HL-60 (cell line): ENCODE data around the gene PSMD1.

Experiments used
- GABPA ChIP-seq: IDR thresholded peaks from 2 replicates; pipeline ENCODE4 v1.6.1; 2012; ENCODE audit warnings: low read depth
- POLR2AphosphoS5 ChIP-seq: IDR thresholded peaks from 2 replicates; pipeline ENCODE4 v1.6.1; 2012; ENCODE audit warnings: low read depth
- SPI1 ChIP-seq: IDR thresholded peaks from 2 replicates; pipeline ENCODE4 v1.6.1; 2012; ENCODE audit warnings: low read depth, mild to moderate bottlenecking, borderline replicate concordance
- TF ChIP-seq, protein P1 (sequence below): IDR thresholded peaks from one replicate; pipeline ENCODE4 v1.5.1; 2011; ENCODE audit warnings: low read length, control low read depth, inconsistent platforms; ENCODE audit not compliant: insufficient read depth

DNA sequence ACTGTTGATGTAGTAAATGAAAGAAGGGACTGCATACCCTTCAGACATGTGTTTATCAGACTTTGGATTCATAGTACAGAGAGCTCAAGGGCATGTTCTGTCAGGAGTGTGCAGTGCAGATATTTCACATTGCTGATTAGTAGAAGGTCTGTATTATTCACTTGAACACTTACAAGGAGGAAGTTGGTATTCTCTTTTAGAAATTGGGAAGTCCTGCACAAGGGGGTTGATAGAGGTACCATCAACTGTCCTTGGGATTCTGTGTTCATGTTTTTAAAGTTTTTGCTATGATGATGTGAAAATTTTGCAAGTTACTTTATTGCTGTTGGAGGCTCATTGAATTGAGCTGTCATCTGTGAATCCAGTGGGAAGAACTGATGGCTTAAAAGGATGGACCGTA lies 6.7 kb downstream of the PSMD1 start:
- TF ChIP-seq, protein P1, sequence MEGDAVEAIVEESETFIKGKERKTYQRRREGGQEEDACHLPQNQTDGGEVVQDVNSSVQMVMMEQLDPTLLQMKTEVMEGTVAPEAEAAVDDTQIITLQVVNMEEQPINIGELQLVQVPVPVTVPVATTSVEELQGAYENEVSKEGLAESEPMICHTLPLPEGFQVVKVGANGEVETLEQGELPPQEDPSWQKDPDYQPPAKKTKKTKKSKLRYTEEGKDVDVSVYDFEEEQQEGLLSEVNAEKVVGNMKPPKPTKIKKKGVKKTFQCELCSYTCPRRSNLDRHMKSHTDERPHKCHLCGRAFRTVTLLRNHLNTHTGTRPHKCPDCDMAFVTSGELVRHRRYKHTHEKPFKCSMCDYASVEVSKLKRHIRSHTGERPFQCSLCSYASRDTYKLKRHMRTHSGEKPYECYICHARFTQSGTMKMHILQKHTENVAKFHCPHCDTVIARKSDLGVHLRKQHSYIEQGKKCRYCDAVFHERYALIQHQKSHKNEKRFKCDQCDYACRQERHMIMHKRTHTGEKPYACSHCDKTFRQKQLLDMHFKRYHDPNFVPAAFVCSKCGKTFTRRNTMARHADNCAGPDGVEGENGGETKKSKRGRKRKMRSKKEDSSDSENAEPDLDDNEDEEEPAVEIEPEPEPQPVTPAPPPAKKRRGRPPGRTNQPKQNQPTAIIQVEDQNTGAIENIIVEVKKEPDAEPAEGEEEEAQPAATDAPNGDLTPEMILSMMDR = no peak
- no peak for TF ChIP-seq POLR2AphosphoS5
- no peak for TF ChIP-seq GABPA
- TF ChIP-seq SPI1 = peak; percentile 70
